Activated CD4-positive, alpha-beta T cell treated with anti-CD3 and anti-CD28 coated beads, Interleukin-2, amount 50 U/mL, for 24 hours (primary cell): ENCODE data around the gene FAM149B1.
"Not testable (repeated sequence)": the region's sequence is repeated elsewhere in the genome, so short reads cannot be mapped to it uniquely, and the experiment has no call there.

ENCODE experiments used
- DNase-seq, 2 donors: peaks; one replicate each; pipeline ENCODE4 v3.0.0-alpha.2; 2020; ENCODE audit warnings: low read depth in 1 of 2, low spot score in 1 of 2

Gene FAM149B1

DNA sequence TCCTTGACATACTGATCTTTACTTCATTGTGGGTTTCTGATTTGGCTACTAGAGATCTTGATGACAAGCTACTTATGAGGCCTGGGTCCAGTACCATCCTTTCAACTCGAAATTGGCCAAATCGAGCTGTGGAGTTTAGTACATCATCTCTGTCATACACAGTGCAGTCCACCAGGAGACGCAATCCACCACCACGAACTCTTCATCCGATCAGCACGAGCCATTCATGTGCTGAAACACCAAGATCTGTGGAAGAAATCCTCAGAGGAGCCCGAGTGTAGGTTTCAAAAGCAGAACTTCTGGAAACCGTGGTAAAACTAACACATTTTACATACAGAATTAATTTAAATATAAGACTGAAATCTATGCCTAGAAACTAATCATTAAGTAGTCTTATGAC lies 65.0 kb downstream of the FAM149B1 start:
- DNase-seq, result no peak

DNA sequence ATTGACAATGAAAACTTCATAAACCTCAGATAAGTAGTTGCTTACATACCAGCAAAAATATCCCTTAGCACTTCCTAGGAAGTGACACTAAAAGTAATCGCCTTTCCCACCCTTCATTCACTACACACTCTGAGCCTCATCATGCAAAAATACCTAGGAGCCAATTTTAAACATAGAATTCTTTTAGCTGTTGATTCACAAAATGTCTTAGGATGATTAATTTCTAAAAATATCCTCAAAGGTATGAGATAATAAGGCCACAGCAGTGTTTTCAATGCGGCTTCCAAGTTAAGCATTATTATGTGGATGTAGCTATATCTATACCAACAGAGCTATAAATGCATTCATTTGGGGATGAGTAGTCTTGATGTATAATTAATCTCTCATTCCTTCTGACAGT lies 66.0 kb downstream of the FAM149B1 start:
- no peak for DNase-seq

- DNase-seq, result no peak
These were observed 66.8 kb downstream of the FAM149B1 start for GRCh38 chr10:73234695-73235094.

- DNase-seq, result no peak
These were observed 71.2 kb downstream of the FAM149B1 start for GRCh38 chr10:73238990-73239566.

GRCh38 chr10:73239908-73240307 lies 72.0 kb downstream of the FAM149B1 start:
- DNase-seq, result no peak

DNA sequence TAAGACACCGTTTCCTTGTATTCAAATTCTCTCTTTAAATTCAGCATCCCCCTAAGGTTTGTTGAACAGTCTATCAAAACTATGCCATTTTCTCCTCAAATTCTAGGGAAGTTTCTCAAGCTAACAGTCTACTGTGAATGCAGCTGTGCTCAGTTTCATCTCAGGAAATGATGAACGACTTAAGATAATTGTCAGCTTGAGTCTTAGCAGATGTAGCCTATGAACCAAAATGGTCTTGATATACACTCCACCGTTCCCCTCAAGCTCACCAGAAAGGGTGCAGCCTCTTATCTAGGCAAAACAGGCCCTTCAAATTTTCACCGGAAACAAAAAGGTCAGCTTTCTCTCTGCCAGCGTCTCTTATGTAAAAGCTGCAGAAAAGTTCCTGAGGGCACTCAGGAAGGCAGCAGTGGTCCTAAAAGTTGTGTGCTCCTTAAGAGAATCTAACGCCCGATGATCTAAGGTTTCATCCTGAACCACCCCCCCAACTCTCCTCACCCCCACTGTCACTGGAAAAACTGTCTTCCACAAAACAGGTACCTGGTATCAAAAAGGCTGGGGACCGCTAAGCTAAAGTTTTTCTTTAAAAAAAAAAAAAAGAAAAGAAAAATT lies 77.1 kb downstream of the FAM149B1 start:
- no peak for DNase-seq

GRCh38 chr10:73246322-73246645 lies 78.4 kb downstream of the FAM149B1 start:
- no peak for DNase-seq

GRCh38 chr10:73246646-73247508 lies 79.0 kb downstream of the FAM149B1 start, which contains the start of gene DNAJC9:
TSS of gene DNAJC9 (minus strand) at chr10:73247255. CDS start at chr10:73247189, 66 bp downstream.
- DNase-seq, result peak; percentile 96 to 97

GRCh38 chr10:73247509-73248258 lies 79.8 kb downstream of the FAM149B1 start:
- DNase-seq, result no peak

DNA sequence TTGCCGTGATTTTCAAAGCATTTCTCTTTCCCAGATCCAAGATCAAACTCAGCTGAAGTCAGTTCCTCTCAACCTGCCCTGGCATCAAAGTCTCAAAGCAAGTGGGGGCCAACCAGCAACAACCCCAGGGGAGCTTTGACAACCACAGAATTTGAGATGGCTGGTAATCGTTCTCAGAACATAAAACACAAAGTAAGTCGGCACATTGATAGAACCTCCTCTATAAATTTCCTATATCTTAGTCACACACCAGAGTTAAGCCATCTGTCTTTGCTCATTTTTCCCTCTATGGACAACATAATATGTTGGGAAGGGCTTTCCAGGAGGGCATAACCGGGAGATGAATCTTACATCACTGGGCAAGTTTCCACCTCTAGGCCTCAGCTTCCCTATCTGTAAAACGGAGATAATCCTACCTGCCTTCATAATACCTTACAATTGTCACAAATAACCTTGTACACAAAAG lies 80.4 kb downstream of the FAM149B1 start:
- no peak for DNase-seq

- DNase-seq, result no peak
These were observed 83.9 kb downstream of the FAM149B1 start for GRCh38 chr10:73251683-73252444.

DNA sequence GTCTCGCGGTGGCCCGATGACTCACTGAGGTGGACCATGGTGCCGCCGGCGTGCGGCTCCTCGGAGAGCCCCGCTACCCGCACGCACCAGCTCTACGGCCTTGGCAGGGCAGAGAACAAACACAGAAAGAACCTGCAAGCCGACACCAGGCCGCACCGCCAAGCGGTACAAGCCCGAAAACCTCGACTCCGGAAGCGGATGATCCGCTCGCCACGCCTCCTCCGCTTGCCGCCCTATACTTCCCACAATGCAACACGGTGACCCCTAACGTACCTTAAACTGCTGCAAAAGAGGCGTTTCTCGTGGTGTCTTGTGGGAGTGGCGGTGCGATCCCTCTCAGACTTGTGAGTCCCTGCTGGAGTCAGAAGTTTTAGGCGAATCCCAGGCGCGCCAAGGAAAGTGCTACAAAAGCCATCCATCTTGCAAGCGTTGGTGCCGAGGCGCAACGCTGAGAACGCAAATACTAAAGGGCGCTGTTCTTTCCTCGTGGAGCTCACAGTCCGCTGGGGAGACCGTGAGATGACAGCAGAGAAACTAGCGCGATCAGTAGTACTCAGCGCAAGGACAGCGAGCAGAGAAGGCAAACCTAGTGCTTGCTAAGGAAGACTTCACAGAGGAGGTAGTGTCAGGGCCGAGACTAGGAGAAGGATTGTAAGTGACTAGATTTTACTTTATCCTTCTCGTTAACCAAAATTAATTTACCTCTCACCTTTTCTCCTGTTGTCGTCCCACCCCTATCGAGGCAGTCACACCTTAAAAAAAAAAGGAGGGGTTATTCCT lies 84.7 kb downstream of the FAM149B1 start, which contains the start of gene MRPS16:
Gene MRPS16 (minus strand): TSS at position 200 of the 780 bp plus-strand sequence. CDS start 162 bp downstream, at position 38.
- peak; percentile 79 to 92 for DNase-seq

GRCh38 chr10:73253225-73253555 lies 85.3 kb downstream of the FAM149B1 start:
- no peak for DNase-seq

- not testable (repeated sequence) for DNase-seq
These were observed 90.7 kb downstream of the FAM149B1 start for GRCh38 chr10:73258612-73259011.

DNA sequence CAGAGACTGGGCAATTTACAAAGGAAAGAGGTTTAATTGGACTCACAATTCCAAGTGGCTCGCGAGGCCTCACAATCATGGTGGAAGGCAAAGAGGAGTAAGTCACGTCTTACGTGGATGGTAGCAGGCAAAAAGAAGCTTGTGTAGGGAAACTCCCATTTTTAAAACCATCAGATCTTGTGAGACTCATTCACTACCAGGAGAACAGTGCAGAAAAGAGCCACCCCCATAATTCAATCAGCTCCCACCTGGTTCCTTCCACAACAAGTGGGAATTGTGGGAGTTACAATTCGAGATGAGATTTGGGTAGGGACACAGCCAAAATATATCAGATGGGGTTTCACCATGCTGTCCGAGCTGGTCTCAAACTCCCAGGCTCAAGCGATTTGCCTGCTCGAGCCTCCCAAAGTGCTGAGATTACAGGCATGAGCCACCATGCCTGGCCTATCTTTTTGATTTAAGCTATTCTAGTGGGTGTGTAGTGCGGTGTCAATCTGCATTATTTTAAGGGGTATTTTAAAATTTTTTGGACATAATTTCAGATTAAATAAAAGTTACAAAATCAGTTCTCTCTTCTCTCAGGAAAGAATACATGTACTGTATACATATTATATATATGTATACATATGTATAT lies 93.6 kb downstream of the FAM149B1 start:
- DNase-seq, result no peak

- no peak for DNase-seq
These were observed 94.3 kb downstream of the FAM149B1 start for GRCh38 chr10:73262105-73262730.

GRCh38 chr10:73262880-73263555 lies 95.1 kb downstream of the FAM149B1 start:
- no peak for DNase-seq

DNA sequence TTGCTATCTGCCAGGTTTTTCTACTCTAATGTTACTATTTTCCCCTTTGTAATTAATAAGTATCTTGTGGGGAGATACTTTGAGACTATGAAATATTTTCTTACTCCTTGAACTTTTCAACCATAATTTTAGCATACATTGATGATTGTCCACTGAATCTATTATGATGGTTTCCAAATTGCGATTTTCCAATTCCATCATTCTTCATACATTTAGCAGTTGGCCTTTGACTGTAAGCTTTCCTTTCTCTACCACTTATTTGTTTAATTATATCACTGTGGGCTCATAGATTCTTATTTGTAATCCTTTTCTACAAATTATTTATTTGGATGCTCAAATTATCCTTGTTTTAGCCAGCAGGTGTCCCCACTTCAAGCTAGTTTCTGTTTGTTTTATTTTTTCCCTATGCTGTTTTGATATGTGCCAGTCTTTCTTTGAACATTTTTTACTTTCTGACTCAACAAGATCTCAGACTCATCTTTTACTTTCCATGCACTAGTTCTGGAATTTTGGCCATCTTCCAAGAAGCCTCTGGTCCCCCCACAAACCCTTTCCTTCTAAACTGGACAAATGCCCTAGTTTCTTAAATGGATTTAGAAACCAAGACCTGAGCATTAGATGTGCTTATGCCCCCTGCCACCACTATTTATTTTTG lies 95.9 kb downstream of the FAM149B1 start:
- DNase-seq, result no peak
